ENCODE measurements around the gene FCRL3. TPM values are rescaled to one million over a fixed set of nuclear protein-coding genes. Genes with fewer than 3 reads are reported as not detected.

FCRL3 gene
- total and polyA plus RNA-seq, 12 donors = 0.03 to 0.46 (median 0.08) TPM; not detected in 5

DNA sequence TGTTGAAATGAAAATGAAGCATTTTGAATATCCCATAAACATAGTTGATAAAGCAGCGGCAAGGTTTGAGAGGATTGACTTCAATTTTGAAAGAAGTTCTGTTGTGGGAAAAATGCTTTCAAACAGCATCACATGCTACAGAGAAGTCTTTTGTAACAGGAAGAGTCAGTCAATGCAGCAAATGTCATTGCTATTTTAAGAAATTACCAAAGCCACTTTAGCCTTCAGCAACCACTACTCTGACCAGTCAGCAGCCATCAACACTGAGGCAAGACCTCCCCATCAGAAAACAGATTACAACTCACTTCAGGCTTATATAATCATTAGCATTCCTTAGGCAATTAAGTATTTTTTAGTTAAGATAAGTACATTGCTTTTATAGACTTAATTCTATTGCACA, 33.8 kb upstream of the FCRL3 start:
- Histone ChIP-seq H3K4me3 (no peak overlapping the region), H3K9me3 (replicated peaks in 1 of 3) (no peaks in the 10 kb centered on the region), H3K36me3 (replicated peaks in 1 of 2) (no peaks in the 10 kb centered on the region), H3K27me3 (no peaks in the 10 kb centered on the region), H3K4me1 (replicated peaks in 1 of 2) (no peaks in the 10 kb centered on the region), H3K27ac (no peak overlapping the region)
- intact Hi-C loops (cut with DNase I) = no loop called here
- TF ChIP-seq, protein P1, sequence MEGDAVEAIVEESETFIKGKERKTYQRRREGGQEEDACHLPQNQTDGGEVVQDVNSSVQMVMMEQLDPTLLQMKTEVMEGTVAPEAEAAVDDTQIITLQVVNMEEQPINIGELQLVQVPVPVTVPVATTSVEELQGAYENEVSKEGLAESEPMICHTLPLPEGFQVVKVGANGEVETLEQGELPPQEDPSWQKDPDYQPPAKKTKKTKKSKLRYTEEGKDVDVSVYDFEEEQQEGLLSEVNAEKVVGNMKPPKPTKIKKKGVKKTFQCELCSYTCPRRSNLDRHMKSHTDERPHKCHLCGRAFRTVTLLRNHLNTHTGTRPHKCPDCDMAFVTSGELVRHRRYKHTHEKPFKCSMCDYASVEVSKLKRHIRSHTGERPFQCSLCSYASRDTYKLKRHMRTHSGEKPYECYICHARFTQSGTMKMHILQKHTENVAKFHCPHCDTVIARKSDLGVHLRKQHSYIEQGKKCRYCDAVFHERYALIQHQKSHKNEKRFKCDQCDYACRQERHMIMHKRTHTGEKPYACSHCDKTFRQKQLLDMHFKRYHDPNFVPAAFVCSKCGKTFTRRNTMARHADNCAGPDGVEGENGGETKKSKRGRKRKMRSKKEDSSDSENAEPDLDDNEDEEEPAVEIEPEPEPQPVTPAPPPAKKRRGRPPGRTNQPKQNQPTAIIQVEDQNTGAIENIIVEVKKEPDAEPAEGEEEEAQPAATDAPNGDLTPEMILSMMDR (IDR thresholded peaks at IDR 0.05) = no peak
- TF ChIP-seq POLR2A (IDR thresholded peaks at IDR 0.05) = no peak
- 65 to 89% (median 78%) methylated on average over 1 of the region's 1 CpG for WGBS, 4 donors
- no peak for DNase-seq

DNA sequence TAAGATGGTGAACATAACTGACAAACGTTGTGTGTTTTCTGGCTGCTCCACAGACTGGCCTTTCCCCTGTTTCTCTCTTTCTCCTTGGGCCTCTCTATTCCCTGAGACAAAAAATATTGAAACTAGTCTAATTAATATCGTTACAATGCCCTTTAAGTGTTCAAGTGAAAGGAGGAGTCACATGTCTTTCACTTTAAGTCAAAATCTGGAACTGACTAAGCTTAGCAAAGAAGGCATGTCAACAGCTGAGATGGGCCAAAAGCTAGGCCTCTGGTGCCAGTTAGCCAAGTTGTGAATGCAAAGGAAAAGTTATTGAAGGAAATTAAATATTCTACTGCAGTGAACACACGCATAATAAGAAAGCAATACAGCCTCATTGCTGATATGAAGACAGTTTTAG, 32.2 kb upstream of the FCRL3 start:
- DNase-seq = no peak
- WGBS, 4 donors = 68 to 77% (median 75%) methylated on average over 3 of the region's 3 CpGs
- TF ChIP-seq, protein P1 (IDR thresholded peaks at IDR 0.05) = no peak
- TF ChIP-seq POLR2A (IDR thresholded peaks at IDR 0.05) = no peak
- no peaks in the 10 kb centered on the region for H3K9me3 ChIP-seq (replicated peaks in 1 of 3)
- H3K36me3 ChIP-seq (replicated peaks in 1 of 2) = no peaks in the 10 kb centered on the region
- intact Hi-C loops (cut with DNase I) = no loop called here
- no peak overlapping the region for H3K4me3 ChIP-seq
- no peaks in the 10 kb centered on the region for H3K4me1 ChIP-seq (replicated peaks in 1 of 2)
- no peaks in the 10 kb centered on the region for H3K27me3 ChIP-seq
- H3K27ac ChIP-seq = no peak overlapping the region

DNA sequence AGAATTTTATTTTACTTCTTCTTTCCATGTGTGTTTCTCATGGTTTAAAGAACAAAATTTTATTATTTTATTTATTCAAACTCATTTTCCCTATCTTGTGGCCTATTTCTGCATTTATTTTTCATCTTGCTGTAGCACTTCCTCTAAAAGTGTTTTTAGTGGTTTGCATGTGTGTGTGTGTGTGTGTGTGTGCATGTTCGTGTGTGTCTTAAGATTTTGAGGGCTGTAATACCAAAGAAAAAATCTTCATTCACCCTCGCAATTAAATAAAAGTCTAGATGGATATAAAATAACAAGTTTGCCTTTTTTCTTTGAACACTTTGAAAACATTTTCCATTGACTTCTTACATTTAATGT, 24.6 kb upstream of the FCRL3 start:
- intact Hi-C loops (cut with DNase I) = no loop called here
- Histone ChIP-seq H3K4me1 (replicated peaks in 1 of 2) (no peaks in the 10 kb centered on the region), H3K4me3 (no peak overlapping the region), H3K27me3 (no peaks in the 10 kb centered on the region), H3K36me3 (replicated peaks in 1 of 2) (no peaks in the 10 kb centered on the region), H3K9me3 (replicated peaks in 1 of 3) (no peaks in the 10 kb centered on the region), H3K27ac (no peak overlapping the region)
- DNase-seq = no peak
- 40 to 60% (median 52%) methylated on average over 2 of the region's 2 CpGs for WGBS, 4 donors
- TF ChIP-seq POLR2A (IDR thresholded peaks at IDR 0.05) = no peak
- TF ChIP-seq, protein P1 (IDR thresholded peaks at IDR 0.05) = no peak

DNA sequence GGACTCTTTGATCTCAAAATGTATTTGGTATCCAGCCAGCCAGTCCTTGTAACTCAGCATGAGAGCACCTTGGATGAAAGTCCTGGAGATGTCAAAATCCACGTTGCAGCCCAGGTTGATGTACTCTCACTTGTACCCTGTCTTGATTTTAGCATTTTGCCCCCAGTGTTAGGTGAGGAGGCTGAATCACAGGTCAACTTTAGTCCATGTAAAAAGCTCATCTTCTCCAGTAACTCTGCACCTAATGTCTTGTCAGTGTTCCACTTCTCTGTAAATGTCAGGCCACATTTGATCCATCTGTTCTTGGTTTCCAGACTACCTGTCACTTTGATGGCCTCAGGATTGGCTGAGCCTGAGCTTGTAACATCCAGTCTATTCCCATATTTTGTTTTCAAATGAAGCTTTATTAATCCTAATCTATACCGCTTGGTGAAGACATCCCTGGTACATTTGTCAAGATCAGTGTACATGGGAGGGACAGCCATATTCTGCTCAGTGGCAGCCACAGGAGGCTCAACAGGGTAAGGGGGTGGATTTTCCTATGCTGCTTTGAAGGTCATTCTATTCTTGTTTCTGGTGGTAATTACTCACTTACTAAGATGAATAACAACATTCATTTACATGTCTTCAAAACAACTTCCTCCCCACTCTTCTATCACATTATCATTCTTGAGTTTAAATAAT, 24.1 kb upstream of the FCRL3 start:
- no peak overlapping the region for H3K4me3 ChIP-seq
- no peaks in the 10 kb centered on the region for H3K27me3 ChIP-seq
- H3K4me1 ChIP-seq (replicated peaks in 1 of 2) = no peaks in the 10 kb centered on the region
- intact Hi-C loops (cut with DNase I) = no loop called here
- no peaks in the 10 kb centered on the region for H3K9me3 ChIP-seq (replicated peaks in 1 of 3)
- H3K36me3 ChIP-seq (replicated peaks in 1 of 2) = no peaks in the 10 kb centered on the region
- no peak for TF ChIP-seq POLR2A (IDR thresholded peaks at IDR 0.05)
- TF ChIP-seq, protein P1 (IDR thresholded peaks at IDR 0.05) = no peak
- H3K27ac ChIP-seq = no peak overlapping the region
- DNase-seq = no peak
- WGBS, 4 donors = 69 to 74% (median 72%) methylated on average over 2 of the region's 2 CpGs
